HT-29 (cell line): ENCODE results near the gene MMRN2. TPM values are rescaled to one million over a fixed set of nuclear protein-coding genes. Genes with fewer than 3 reads are reported as not detected.
"Not testable (repeated sequence)": the region's sequence is repeated elsewhere in the genome, so short reads cannot be mapped to it uniquely, and the experiment has no call there.

Source experiments
- DNase-seq: peaks from one replicate; pipeline ENCODE4 v3.0.0-alpha.2; 2015; ENCODE audit warnings: low spot score
- total RNA-seq: library from RNA; depleted of rRNA; stranded (reverse); fragments of >200 nt; shearing (Covaris generic); gene quantifications from 2 replicates; pipeline ENCODE4 v1.2.3, GENCODE V29; 2014

The MMRN2 gene
- total RNA-seq, 1 experiment from 2014 or later: 26.6 TPM

- no peak for DNase-seq
Observed at GRCh38 chr10:86941991-86942421, 15.4 kb downstream of the MMRN2 start.

GRCh38 chr10:86941426-86941825 is 16.0 kb downstream of the MMRN2 start:
- DNase-seq: no peak

- DNase-seq: no peak
Observed at GRCh38 chr10:86940677-86941076, 16.7 kb downstream of the MMRN2 start.

DNA sequence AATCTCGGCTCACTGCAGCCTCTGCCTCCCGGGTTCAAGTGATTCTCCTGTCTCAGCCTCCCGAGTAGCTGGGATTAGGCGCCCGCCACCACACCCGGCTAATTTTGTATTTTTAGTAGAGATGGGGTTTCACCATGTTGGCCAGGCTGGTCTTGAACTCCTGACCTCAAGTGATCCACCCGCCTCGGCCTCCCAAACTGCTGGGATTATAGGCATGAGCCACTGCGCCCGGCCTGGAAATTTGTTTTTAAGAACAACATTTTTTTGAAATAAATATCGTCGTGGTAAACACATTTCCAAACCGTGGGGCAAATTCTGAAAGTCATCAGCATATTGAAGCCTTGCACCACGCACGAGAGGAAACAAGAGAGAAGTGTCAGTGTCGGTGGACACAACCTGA is 17.3 kb downstream of the MMRN2 start:
- not testable (repeated sequence) for DNase-seq

- no peak for DNase-seq
Observed at GRCh38 chr10:86938260-86938659, 19.2 kb downstream of the MMRN2 start.

- DNase-seq: no peak
Observed at GRCh38 chr10:86937502-86938154, 19.8 kb downstream of the MMRN2 start.

DNA sequence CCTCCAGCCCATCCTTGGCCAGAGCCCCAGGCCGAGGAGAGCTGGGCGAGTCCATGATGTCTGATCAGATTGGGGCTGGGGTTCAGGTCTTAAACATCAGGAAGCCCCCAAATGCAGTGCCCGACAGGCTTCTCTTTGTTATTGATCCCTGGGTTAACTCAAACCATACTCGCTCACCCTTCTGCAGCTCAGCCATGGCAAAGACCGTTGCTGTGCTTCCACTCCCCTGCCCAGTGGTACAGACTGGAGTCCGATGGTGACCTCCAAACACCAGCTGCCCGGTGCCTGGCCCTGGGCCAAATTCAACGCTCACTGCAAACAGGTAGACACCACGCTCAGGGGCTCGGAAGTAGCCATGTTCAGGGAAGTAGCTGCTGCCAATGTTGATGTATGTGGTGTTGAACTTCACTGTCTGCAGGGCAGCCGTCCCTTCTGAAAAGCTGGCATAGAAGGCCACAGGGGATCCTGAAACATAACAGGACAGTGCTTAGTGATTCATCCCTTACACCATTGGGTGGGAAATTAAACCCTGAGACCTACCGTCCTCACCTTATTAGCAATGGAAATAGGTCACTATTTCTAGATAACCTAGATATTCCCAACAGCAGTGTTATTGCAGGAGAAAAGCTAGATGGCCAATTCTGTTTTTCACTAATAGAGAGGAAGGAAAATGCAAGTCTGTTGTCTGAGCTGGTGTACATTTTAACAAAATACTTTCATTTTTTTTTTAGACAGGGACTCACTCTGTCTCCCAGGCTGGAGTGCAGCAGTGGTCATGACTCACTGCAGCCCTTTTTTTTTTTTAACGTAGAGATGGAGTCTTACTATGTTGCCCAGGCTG is 20.5 kb downstream of the MMRN2 start:
- no peak for DNase-seq

- not testable (repeated sequence) for DNase-seq
Observed at GRCh38 chr10:86934162-86934711, 23.2 kb downstream of the MMRN2 start.

- DNase-seq: no peak
Observed at GRCh38 chr10:86932674-86933073, 24.7 kb downstream of the MMRN2 start.

- no peak for DNase-seq
Observed at GRCh38 chr10:86931872-86932271, 25.5 kb downstream of the MMRN2 start.

DNA sequence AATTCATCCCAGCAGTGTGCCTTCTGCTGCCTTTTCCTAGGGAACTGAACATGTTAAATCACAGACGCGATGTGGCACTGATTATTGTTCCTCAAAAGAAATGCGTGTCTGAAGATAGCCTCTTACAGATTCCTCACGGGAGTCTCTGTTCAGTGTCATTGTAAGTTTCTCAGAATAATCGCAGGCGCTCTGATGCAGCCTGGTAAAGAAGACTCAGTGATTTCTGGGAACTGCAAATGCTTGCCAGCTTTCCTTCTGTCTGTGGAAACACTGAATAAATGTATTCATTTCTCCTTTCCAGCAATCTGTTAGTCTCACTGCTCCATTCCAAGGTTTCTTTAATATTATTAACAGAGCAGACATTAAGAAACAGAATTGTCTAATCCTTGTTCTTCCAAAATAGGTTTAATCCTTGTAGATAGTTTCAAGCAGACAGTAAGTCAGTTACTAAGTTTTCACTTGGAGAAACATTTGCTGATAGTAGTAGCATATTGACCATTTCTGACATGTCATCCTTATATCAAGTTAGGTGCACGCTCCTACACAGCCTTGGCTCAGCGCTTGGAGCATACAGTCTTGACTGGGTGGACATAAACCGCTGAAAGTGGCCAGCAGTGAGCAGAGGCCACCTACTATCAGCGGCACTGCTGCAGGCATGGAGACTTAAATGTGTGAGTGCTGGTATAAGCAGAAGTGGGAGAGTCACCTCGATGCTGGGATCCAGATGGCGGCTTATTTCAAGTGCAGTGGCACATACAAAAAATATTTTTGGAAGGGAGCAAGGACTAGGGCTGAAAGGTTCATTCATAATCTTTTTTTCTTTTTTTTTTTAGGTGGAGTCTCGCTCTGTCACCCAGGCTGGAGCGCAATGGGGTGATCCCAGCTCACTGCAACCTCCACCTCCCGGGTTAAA is 27.7 kb downstream of the MMRN2 start:
- DNase-seq: no peak

DNA sequence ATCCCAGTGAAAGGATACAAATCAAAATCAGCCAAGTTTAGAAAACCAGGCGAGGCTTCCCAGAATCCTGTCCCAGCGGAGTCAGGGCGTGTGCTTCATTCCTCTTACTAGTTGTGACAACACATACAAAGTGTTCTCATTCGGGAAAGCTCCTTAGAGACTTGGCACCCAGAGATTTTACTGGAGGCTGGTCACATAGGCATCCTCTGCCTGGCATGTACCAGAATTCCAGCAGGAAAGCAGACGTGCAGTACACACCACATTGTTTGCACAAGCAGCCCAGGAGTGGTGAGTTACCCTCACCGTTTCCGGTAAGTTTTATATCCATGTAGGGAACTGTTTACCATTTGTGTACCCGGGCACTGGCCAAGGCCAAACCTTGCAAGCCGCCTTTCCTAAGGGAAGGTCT is 34.9 kb downstream of the MMRN2 start:
- DNase-seq: no peak

DNA sequence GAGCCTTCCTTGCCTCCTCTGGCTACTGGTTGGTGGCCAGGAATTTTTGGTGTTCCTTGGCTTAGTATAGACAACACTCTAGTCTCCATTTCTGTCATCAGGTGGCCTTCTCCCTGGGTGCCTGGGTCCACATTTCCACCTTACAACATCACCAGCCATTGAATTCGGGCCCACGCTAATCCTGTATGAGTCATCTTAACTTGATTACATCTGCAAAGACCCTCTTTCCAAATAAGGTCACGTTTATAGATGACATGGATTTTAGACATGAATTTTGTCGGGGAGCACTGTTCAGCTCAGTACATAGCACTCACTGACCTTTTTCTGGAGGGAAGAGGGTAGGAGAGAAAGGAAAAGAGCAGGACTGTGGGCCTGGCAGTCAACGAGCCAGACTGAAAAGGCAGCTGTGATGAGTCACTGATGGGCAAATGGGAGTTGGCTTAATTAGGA is 39.4 kb downstream of the MMRN2 start:
- no peak for DNase-seq

- DNase-seq: no peak
Observed at GRCh38 chr10:86914734-86915133, 42.7 kb downstream of the MMRN2 start.

DNA sequence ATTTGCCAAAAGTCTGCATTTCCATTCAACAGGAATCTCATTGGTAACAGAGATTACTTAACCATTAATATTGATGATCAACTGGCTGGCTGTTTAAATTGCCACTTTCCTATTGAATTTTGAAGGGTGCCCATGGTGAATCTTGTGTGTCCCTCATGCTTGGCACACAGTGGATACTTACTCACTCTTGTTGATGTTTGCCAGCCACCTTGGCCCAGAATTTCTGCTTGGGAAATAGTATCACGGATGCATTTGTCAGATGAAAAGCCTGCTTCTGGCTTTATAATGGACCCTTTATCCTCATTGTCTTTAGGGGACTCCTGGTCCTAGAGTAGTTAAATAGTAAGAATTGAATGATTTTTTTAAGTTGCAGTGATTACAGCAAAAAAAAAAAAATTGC is 52.0 kb downstream of the MMRN2 start:
- no peak for DNase-seq

GRCh38 chr10:86904600-86904999 is 52.8 kb downstream of the MMRN2 start:
- no peak for DNase-seq

- no peak for DNase-seq
Observed at GRCh38 chr10:86900955-86901354, 56.5 kb downstream of the MMRN2 start.

GRCh38 chr10:86899670-86900276 is 57.6 kb downstream of the MMRN2 start:
- DNase-seq: peak; percentile 76

GRCh38 chr10:86899132-86899531 is 58.3 kb downstream of the MMRN2 start:
- DNase-seq: no peak

DNA sequence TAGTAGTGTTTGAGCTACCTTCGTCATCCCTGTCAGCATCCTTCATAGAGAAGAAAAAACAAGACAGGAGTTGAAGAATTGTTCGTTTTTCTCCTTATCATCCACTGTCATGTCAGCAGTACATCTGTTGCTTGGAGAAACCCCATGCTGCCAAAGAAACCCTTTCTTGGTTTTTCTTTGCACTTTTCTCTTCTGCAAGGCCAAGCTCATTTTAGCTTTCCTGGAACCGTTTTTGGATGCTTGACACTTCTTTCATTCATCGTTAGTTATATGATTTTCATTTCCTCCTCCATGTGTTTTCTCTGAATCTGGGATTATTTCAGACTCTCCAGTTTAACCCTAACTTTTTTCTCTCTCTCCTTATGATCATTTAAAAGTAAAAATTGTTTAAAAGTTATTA is 58.9 kb downstream of the MMRN2 start:
- no peak for DNase-seq

DNA sequence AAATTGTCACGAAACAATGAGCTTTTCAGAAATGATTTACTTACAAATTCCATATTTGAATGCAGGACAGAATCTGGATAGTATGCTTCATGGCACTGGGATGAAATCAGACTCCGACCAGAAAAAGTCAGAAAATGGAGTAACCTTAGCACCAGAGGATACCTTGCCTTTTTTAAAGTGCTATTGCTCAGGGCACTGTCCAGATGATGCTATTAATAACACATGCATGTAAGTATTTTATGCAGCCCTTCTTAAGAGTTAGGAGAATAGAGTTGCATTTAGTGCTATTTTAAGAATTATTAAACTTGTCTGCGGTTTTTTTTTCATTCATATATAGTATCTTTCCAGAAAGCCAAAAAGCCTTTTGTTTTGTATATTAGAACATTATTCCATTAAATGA is 67.4 kb downstream of the MMRN2 start:
- DNase-seq: no peak
